IPS-15b (cell line): Measurements from ENCODE around the gene ETNK2.

ENCODE experiments used
- H3K27me3 ChIP-seq: one replicate; pipeline ENCODE4 v1.6.1; 2013; ENCODE audit warnings: low read length; ENCODE audit not compliant: control insufficient read depth, insufficient read depth
- H3K36me3 ChIP-seq: one replicate; pipeline ENCODE4 v1.6.1; 2013; ENCODE audit warnings: low read length; ENCODE audit not compliant: control insufficient read depth, insufficient read depth
- H3K4me1 ChIP-seq: one replicate; pipeline ENCODE4 v1.6.1; 2013; ENCODE audit warnings: mild to moderate bottlenecking, low read length; ENCODE audit not compliant: control insufficient read depth, insufficient read depth
- H3K4me3 ChIP-seq: one replicate; pipeline ENCODE4 v1.5.1; 2013; ENCODE audit warnings: low read depth, low read length
- H3K9ac ChIP-seq: one replicate; pipeline ENCODE4 v1.6.1; 2013; ENCODE audit warnings: low read depth, mild to moderate bottlenecking, low read length
- H3K9me3 ChIP-seq: one replicate; pipeline ENCODE4 v1.6.1; 2013; ENCODE audit warnings: mild to moderate bottlenecking, low read length; ENCODE audit not compliant: control insufficient read depth, insufficient read depth

ETNK2 gene

DNA sequence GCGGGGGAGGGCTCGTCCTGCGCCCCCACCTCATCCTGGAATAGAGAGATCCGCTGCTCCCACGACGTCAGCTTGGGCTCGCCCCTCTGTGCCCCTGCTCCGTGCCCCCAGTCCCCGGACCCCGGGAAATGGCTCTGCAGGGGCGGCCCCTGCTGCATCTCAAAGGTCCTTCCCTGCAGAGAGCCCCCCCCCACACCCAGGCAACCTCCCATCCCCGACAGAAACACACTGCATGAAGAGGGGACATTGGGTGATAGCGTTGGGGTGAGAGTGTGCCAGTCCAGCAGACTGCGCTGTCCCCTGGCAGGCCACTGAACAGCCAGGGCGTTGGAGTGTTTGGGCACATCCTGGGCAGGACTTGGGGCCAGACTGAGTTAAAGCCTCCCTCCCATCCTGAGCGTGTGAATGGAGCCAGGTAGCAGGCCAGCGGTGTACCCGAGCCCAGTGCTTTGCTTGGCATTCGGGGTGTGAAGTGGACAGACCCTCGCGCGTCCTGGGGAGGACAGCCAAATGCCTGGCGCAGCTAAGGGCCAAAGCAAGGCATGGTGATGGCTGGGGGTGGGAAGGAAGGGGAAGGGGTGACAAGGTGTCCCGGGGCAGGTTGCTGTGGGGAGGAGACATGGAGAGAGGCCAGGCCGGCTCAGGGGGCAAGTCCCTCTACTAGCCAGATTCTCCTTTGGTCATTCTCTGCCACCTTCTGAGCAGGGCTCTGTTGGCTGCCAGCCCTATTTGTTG, 633 bp upstream of the ETNK2 start:
- H3K27me3 ChIP-seq = peaks cover 25% of the 10 kb centered on the region
- H3K9ac ChIP-seq = peak overlapping the region; percentile 1
- peaks cover 18% of the 10 kb centered on the region for H3K4me1 ChIP-seq
- H3K4me3 ChIP-seq = peak overlapping the region; percentile 36
- no peaks in the 10 kb centered on the region for H3K9me3 ChIP-seq
- no peaks in the 10 kb centered on the region for H3K36me3 ChIP-seq

DNA sequence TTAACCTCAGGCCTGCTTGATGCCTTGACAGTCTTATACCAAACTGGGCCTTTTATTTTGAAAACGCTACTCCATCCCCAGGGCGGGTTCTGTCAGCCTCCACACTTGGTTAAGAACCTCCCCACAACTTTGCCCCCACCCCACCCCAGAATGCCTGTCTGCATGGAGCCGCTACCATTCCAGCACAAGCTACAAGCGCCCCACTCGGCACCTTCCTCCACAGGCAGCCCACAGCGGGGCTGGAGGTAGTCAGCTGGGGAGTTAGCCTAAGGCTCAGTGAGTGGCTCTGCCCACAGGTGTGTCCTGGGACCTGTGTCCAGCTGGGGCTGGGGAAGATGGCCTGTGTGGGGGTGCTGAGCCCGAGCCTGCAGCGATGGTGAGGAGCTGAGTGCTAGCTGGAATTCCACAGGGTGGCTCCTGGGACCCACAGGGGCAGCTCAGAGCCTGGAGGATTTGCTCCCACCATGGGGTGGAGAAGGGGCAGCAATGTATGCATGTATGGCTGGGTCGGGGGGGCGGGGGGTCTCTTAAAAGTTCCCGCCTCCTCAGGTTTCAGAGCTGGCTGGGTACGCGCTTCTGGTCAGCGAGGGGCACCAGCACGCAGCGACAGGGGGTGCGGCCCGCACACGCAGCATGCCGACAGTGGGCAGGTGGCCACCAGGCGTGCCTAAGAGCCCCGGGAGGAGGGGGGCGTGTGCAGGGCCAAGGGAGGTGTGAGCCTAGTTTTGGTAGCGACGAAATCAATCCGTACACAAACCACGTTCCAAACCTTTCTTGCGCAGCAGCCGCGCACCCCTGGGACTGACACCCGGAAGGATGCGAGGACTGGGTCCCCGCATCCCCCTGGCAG, 917 bp downstream of the ETNK2 start:
- H3K4me3 ChIP-seq = peak overlapping the region; percentile 84
- peaks cover 2% of the 10 kb centered on the region for H3K36me3 ChIP-seq
- no peaks in the 10 kb centered on the region for H3K9me3 ChIP-seq
- peaks cover 25% of the 10 kb centered on the region for H3K27me3 ChIP-seq
- no peak overlapping the region for H3K9ac ChIP-seq
- peaks cover 27% of the 10 kb centered on the region for H3K4me1 ChIP-seq

- H3K9ac ChIP-seq = peak overlapping the region; percentile 27
- H3K9me3 ChIP-seq = no peaks in the 10 kb centered on the region
- peak overlapping the region; percentile 7 for H3K4me3 ChIP-seq
- peaks cover 27% of the 10 kb centered on the region for H3K4me1 ChIP-seq
- peaks cover 11% of the 10 kb centered on the region for H3K36me3 ChIP-seq
- H3K27me3 ChIP-seq = peaks cover 25% of the 10 kb centered on the region
Observed at GRCh38 chr1:204149635-204150565, 1.9 kb downstream of the ETNK2 start.

GRCh38 chr1:204149107-204149506, 2.7 kb downstream of the ETNK2 start:
- Histone ChIP-seq H3K27me3 (peaks cover 20% of the 10 kb centered on the region), H3K9ac (no peak overlapping the region), H3K9me3 (no peaks in the 10 kb centered on the region), H3K4me1 (peaks cover 27% of the 10 kb centered on the region), H3K4me3 (no peak overlapping the region), H3K36me3 (peaks cover 11% of the 10 kb centered on the region)

DNA sequence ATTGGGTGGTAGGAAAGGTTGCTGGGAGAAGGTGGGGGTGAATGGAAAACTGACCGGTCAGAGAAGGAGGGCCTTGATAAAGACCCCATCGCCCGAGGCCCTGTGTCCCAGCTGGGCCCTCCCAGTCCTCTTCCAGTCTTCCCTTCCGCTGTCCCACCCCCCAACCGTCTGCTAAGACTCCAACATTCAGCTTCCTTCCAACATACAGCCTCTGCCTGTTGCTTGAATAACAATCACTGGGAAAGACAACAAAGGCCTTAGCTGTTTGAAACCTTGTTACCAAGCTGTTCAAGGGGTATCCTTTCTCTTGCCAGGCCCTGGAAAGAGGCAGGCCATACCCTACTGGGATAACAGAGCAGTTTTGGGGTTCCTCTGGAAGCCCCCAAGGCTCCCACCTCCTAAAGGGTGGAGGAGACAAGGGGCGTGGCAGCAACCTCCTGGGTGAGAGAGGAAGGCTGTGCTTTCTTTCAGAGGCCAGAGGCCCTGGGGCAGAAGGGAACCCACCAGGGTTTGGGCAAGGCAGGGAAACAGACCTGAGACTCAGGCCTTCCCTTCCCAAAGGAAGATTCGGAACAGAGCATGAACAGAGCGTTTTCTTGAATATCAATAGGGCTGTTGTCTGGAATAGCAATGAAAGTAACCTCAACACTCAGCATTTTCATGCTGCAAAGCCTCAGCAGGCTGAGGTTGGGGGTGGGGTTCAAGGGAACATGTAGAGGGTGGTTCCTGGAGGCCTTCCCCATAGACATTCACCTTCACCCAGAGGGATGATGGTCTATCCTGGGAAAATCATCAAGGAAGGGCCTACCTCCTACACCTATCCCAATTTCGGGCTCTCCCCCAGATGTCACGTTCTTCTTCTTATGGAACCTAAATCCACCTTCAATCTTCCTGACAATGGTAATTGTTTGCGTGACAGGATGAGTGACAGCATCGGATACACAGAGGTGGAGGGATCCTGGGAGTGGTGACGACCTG, 4.1 kb downstream of the ETNK2 start:
- Histone ChIP-seq H3K27me3 (peaks cover 13% of the 10 kb centered on the region), H3K9ac (peak overlapping the region; percentile 27), H3K36me3 (peaks cover 11% of the 10 kb centered on the region), H3K4me3 (peak overlapping the region; percentile 14), H3K4me1 (peaks cover 27% of the 10 kb centered on the region), H3K9me3 (no peaks in the 10 kb centered on the region)

- H3K4me1 ChIP-seq = peaks cover 31% of the 10 kb centered on the region
- no peak overlapping the region for H3K9ac ChIP-seq
- H3K36me3 ChIP-seq = peaks cover 11% of the 10 kb centered on the region
- H3K4me3 ChIP-seq = peak overlapping the region; percentile 14
- H3K27me3 ChIP-seq = peaks cover 11% of the 10 kb centered on the region
- H3K9me3 ChIP-seq = no peaks in the 10 kb centered on the region
Observed at GRCh38 chr1:204146965-204147364, 4.9 kb downstream of the ETNK2 start.

DNA sequence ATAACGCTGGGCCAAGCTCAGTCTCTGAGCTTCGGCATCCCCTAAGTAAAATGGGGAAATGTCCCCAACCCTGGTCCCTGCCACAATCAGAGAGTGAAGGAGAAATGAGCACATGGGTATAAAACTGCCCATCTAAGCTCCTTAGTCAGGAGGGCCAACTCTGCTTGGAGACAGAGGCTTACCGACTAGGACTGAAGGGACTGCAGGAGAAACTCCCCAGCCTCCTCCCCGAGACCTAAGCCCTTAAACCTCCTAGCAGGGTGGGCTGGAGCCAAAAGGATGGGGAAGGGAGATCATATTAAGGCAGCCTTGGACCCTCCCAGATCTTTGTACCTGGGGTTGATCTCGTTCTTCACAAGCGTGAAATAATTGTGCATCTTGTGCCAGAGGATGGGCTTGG, 5.5 kb downstream of the ETNK2 start:
- peaks cover 11% of the 10 kb centered on the region for H3K27me3 ChIP-seq
- H3K9me3 ChIP-seq = no peaks in the 10 kb centered on the region
- H3K4me3 ChIP-seq = no peak overlapping the region
- H3K9ac ChIP-seq = no peak overlapping the region
- H3K36me3 ChIP-seq = peaks cover 11% of the 10 kb centered on the region
- H3K4me1 ChIP-seq = peaks cover 34% of the 10 kb centered on the region

DNA sequence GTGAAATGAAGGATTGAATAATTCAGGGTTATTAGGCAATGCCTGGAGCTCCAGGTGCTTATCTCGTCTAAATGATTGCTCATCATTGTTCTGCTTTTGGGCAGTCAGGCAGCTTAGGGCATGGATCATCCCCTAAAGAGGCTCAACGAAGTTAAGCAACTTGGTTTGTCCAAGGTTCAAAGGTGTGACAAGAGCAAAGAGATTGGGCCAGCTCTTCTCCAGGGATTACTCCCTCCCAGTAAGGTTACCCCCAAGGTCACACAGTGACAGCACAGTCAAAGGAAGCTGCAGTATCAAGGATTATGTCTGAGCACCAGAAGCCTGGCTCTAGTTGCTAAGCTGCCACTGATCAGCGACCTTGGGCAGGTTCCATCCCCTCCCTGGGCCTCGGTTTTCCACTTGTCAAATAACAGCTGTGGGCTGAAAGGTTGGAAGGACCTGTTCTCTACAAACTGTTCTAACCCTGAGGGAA, 6.8 kb downstream of the ETNK2 start:
- no peak overlapping the region for H3K4me3 ChIP-seq
- H3K27me3 ChIP-seq = peaks cover 6% of the 10 kb centered on the region
- no peak overlapping the region for H3K9ac ChIP-seq
- peaks cover 11% of the 10 kb centered on the region for H3K36me3 ChIP-seq
- H3K9me3 ChIP-seq = no peaks in the 10 kb centered on the region
- peaks cover 27% of the 10 kb centered on the region for H3K4me1 ChIP-seq

DNA sequence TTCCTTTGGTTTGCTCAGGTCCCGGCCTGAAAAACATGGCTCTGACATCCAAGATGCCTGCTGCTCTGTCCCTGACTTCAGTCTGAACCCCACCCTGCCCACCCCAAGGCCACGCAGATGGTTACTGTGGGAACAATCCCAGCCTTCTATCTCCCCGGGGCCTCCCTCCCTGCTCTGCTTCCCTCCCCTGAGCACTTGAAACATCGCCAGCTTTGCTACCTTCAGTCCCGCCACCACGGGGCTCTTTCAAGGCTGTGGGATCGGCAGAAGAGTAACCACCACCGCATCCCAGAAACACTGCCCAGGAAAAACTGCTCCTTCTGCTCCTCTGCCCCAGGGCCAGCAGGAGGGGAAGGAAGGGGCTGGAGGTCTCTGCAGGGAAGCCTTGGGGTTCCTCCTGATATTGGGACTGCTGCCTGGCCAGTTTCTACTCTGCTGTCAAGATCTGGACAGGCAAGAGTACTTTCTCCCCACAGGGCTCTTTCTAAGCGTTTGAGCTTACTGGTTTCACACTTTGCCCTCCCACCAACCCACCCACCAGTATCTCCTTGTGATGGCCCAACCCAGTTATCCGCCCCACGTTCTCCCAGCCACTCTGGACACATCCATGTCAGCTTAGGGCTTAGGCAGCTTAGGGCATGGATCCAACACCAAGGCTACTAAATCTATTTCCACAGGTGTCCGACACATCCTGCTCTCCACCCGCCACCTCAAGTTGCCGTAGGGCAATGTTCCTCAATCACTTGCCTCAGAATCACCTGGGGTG, 8.4 kb downstream of the ETNK2 start:
- no peak overlapping the region for H3K4me3 ChIP-seq
- H3K9ac ChIP-seq = no peak overlapping the region
- peaks cover 11% of the 10 kb centered on the region for H3K36me3 ChIP-seq
- peaks cover 26% of the 10 kb centered on the region for H3K4me1 ChIP-seq
- H3K27me3 ChIP-seq = peaks cover 2% of the 10 kb centered on the region
- no peaks in the 10 kb centered on the region for H3K9me3 ChIP-seq
